Measurements from ENCODE around the gene PTPRD.

The PTPRD gene

DNA sequence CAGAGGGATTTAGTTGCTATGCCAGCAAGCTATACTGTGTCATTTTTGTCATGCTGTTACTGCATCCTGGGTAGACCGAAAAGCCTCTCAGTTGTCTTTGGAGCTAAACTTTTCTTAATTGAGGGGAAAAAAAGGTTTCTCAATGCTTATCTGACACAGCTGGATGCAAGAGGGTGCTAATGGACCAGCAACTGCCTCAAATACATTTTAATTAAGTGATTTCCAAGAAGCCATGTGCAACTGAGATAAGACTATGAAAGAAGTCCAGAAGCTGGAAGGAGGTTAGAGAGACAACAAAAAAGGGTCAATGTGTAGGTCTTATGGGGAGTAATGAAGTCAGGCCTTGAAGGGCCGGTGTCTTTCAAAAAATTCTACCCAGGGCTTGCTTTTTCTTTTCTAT is 2347.5 kb downstream of the PTPRD start:
- DNase-seq = no peak
